HG03442 (cell line): ENCODE measurements around the gene CATSPERD.

ENCODE experiments used
- ATAC-seq: cut with Tn5 transposase; IDR thresholded peaks from one replicate; pipeline ENCODE4 v1.9.1; 2021; ENCODE audit warnings: mild to moderate bottlenecking, moderate library complexity; ENCODE audit not compliant: unreplicated experiment

The CATSPERD gene

DNA sequence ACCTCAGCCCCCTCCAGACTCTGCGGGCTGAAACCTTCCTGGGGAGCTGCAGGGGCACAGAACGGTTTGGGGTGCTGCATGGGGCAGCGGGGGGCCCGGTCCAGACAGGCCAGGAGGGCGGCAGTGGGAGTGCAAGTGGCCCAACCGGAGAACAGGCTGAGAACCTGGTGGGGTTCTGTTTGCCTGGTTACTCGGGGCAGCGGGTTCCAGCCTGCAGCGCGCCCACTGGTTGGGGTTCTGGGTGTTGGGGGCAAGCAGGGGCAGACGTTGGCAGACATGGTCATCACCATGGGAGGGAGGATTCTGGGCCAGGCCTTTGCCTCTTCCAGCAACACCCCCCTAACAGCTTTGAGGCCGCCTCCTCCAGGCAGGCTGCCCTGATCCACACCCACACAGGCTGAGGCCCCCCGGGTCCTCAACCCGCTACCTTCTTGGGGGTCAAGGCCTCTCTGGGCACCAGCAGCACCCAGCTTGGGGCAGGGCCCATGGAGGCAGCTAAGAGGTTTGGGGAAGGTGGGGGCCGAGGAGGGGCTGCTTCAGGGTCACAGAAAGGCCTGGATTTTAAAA is 64.2 kb downstream of the CATSPERD start, which contains the start of gene PRR22:
Gene PRR22, minus strand, starts transcription at position 166 of the 567 bp plus-strand sequence. Its CDS starts 86 bp downstream, at position 80.
- no peak for ATAC-seq

DNA sequence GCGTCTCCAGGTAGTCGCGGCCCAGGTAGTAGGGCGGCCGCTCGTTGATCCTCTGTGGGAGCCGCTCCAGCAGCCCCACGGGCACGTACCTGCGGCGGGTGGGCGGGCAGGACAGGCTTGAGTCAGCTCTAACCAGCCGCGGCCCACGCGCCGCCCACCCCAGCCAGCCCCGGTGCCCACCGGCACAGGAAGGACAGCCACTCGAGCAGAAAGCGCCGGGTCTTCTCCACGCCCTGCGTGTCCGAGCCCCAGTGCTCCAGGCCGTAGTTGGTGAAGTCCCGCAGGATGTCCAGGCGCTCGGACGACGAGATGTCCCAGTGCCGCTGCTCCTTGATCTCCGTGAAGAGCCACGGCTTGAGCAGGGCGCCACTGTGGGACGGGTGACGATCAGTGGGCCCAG is 65.0 kb downstream of the CATSPERD start:
- no peak for ATAC-seq

DNA sequence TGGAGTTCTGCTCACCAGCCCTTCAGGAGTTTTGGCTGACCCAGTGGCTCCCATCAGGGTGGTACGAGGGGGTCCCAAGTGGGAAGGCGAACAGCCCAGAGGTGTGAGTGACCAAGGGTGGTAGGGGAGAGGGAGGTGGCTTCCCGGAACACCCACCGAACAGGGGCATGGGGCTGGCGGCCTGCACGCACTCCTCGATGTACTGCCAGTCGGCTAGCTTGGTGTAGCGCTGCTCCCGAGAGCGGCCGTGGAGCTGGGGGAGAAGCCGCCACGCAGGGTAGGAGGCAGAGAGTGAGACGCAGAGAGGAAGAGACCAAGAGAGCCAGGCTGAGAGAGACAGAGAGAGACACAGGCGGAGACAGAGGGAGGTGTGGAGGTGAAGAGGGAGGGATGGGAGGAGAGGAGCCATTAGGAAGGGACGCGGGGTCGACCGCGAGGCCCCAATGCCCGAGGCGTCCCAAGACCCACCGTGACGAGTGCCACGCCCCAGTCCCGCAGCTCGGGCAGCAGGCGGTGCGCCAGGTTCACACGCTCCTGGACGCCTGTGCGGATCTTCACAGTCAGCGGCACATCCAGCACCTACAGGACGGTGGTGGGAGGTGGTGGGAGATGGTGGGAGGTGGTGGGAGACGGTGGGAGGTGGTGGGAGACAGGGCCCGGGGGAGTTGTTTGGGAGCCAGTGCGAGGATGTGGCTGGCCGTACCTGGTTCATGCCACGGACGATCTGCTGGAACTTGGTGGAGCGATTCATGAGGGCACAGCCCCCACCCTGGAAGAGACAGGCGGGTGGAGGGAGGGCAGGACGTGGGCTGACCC is 66.4 kb downstream of the CATSPERD start:
- ATAC-seq = no peak

DNA sequence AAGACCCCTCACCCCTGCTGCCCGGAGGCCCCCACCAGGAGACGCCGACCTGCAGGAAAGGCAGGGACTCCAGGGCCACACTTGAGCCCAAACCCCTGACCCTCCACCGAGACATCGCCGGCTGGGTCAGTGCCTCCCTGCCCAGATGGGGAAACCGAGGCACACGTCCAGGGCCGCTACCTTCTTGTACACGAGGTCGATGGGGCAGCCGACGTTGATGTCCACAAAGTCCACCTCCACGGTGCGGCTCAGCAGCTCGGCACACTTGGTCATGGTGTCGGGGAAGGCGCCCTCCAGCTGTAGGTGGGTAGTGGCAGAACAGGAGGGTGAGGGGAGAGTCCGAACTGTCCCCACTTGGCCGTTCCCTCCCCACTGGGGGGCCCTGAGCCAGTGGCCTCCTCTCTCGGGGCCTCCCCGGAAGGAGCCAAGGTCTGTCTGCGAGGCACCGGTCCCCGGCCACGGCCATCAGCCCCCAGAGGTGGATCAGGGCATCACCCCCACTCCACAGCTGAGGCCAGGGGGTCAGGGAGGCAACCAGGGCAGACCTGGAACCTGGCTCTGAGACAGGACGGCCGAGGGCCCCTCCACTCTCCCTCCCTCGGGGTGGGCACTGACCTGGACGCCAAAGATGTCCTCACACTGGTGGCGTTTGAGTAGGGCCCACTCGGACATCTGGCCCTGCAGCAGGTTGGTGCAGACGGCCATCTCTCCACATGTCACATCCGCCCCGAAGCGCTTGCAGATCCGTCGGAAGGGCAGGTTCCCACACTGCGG is 67.2 kb downstream of the CATSPERD start:
- ATAC-seq = no peak

DNA sequence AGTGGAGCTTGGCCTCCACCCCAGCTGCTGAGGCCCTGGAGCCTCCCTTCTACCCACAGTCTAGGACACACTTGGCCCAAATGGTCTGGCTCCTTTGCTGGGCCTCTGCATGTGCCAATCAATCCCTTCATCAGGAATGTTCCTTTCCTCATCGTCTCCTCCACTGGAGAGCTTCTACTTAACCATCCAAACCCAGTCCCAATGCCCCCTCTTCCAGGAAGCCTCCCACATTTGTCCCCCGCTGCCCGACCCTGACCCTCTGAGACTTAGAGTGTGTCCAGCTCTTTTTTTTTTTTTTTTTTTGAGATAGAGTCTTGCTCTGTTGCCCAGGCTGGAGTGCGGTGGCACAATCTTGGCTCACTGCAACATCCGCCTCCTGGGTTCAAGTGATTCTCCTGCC is 68.0 kb downstream of the CATSPERD start:
- ATAC-seq = no peak

DNA sequence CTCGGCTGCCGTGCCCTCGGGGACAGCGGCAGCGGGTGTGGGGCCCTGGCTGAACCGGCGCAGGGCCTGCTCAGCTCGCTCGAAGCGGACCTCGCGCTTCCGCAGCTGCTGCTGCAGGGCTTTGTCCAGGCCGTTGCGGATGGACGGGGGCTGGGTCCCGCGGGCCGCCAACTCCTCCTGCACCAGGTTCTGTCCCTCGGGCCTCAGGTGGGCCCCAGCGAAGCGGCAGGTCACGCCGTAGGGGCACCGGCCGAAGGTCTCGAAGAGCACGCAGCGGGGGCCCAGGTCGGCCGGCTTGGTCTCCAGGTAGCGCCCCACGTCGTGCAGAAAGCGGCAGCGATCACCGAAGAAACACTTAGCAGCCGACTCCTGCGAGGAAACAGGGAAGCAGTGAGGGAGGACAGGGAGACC is 68.9 kb downstream of the CATSPERD start:
- no peak for ATAC-seq

DNA sequence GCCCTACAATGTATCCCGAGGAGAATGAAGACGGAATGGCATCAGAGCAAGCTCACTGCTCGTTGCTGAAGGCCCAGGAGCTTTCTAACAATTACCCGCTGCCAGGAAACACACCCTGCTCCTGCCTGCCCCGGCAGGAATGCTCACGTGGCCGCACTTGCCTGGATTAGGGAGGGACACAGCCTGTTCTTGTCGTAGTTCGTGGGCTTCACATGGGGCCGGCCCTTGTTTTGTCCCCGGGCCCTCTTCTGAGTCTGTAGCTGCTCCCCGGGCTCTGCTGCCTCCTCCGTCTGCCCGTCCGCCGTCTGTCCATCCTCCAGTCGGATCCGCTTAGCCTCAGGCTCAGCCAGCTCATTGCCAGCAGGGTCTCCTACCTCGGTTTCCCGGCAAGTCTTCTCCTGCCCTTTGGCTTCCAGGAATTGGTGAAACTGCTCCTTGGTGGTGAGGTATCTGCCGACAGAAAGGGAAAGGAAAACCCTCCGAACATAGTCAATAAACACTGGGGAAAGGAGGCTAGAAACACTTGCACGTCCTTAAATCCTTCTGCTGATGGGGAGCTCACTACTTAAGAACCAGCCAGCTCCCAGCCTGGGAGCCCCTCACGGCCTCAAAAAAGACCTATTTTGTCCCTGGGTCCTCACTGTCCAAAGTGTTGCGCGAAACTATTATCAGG is 69.6 kb downstream of the CATSPERD start:
- no peak for ATAC-seq

DNA sequence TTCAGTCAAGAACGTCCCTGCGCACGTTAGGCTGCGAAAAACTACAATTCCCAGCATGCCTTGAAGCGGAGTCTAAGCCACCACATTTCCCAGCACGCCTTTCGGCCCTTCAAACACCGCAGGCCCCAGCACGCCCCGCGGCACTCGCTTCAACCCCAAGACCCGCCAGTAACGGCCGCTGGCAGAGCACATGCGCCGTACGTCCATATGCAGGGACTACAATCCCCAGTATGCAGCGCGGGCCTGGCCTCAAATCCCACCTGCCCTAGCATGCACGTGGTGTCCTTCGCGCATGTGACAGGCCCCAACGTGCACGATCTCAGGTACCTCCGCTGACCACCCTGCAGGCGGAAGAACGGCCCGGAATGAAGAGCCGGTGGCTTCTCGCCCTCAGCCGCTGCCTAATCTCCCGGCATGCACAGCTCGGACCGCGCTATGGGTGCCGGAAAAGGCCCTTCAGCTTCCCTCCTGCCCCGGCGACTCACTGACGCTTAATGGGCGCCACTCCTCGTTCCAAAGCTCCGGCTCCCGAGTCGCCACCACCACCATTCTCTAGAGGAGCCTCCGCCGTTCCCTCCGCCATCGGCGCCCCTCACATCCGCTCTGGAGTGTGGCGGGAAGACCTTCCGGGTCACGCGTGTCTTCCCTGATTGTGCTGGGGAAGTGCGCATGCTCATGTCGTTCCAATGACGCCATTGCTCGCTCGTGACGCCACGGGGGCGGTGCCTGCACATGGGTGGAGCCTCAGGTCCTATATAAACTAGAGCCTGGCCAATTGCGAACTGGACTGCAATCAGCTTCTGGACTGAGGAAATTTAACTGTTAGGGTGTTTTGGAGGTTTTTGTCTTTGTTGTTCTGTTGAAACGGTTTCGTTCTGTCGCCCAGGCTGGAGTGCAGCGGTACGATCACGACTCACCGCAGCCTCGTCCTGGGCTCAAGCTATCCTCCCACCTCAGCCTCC is 70.4 kb downstream of the CATSPERD start, which contains the start of gene DUS3L:
Gene DUS3L, minus strand, starts transcription at position 605 of the 962 bp plus-strand sequence. Its CDS starts 22 bp downstream, at position 583.
- peak; percentile 85 for ATAC-seq

DNA sequence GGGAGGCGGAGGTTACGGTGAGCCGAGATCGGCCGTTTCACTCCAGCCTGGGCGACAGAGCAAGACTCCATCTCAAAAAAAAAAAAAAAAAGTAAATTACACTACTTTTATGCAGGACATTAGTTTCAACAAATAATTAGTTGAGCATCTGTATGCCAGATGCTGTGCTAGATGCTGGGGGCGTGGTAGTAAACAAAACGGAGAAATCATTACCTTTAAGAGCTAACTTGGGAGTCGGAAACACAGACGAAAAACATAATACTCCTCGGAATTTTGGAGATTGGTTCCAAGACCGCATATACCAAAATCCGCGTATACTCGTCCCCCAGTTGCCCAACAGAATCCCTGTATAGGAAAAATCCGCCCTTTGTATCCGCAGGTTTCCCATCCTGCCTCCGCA is 71.8 kb downstream of the CATSPERD start:
- no peak for ATAC-seq

DNA sequence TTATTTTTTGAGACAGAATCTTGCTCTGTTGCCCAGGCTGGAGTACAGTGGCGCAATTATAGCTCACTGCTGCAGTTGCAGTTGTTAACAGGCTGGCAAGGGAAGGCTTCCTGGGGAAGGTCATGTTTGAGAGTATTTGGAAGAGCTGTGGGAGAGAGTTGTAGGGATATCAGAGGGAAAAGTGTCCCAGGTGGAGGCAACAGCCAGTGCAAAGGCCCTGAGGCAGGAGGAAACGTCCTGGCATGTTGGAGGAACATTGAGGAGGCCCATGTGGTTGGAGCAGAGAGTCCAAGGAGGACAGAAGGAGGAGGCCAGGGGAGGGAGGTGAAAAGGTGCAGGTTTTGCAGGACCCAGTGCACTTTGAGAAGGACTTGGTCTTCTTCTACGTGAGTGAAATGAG is 72.8 kb downstream of the CATSPERD start:
- ATAC-seq = no peak

DNA sequence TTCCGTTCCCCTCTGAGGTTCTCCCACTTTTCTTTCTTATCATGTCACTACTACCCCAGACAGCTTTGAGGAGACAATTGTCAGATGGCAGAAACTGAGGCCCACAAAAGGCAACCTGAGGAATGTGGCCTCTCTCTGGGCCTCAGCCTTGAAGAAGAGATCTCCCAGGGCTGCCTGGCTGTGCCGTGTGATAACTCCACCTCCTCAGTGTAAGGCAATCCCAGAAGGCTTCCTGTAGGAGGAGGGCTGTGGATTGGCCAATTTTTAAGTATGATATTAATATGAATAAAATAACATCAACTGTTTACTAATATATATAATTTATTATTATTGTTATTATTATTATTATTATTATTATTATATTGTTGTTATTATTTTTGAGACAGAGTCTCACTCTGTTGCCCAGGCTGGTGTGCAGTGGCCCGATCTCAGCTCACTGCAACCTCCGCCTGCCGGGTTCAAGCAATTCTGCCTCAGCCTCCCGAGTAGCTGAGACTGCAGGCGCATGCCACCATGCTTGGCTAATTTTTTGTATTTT is 75.0 kb downstream of the CATSPERD start:
- no peak for ATAC-seq

DNA sequence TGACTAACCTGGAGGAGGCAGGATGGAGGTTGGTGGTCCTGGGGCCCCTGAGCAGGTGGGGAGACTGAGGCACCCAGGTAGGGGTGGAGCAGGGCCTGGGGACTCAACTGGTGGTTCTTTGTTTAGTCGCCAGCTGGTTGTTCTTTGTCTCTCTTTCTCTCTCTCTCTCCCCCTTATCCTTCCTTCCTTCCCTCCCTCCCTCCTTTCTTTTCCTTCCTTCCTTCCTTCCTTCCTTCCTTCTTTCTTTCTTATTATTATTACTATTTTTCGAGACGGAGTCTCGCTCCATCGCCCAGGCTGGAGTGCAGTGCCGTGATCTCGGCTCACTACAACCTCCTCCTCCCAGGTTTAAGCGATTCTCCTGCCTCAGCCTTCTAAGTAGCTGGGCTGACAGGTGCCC is 77.8 kb downstream of the CATSPERD start:
- ATAC-seq = no peak

DNA sequence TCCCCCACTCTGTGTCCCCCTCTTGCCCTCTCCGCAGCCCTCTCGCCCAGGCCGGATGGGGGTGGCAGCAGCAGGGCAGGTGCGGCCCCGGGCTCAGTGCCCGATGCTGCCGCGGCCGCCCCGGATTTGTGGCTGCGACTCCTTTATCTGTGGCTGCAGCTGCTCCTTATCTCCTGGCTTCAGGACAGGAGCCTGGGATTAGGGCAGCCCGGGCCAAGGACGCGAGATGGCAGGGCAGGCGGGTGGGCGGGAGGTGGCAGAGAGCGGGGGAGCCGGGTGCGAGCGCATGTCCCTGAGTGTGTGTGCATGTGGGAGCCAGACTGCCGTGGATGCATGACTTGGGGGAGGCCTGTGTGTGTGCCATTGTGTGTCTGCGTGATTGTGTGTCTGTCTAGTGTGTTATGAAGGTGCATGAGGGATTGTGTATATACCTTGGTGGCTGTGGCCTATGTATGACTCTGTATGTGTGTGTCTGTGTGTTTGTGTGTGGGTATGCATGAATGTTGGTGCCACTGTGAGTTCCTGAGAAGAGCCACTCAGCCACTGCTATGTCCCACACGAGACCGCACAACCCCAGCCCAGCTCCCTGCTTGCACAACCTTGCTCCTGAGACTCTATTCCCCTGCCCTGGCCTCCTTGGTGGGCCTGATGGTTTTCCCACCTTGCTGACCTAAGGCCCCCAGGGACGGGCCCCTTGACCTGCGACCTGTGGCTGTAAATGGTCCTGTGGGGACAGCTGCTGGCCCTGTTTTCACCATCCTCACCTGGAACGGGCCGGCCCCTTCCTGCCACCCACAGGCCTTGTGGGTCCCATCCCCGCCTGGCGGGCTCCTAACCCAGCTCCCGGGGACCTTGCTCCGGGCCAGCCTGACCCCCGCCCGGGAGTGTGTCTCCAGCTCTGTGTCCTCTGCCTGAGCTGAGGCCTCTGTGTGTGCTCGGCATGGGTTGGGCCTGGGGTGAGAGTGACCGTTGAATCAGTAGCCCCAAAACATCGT is 79.1 kb downstream of the CATSPERD start:
- no peak for ATAC-seq

DNA sequence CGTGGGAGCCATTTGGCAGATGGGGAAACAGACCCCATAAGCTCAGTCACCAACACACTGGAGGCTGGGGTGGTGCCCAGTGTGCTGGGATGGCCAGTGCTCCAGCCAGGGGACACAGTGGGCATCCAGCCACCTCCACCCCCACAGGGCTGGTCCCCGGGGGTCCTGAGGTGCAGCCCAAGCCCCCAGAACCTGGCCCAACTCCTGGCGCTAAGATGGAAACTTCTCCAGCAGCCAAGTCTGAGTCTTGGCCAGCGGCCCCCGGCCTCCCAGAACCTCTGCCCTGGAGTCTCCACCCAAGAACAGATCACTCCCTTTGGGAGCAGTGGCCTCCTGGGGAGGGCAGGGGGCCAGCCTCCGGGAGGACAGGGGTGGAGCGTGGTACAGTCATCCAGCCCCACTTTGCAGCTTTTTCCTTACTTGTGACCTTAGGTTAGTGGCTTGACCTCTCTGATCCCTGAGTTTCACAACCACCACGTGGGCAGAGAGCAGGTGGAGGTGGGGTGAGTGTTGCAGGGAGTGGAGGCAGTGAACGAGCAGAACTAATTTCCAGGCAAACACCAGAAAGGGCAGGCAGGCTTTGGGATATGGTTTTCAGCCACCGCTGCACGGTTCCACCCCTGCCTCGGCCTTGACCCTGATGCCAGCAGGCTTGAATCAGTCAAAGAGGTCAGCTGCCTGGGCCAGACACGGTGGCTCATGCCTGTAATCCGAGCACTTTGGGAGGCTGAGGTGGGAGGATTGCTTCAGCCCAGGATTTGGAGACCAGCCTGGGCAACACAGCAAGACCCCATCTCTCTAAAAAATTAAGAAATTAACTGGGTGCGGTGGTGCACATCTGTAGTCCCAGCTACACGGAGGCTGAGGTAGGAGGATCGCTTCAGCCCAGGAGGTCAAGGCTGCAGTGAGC is 80.2 kb downstream of the CATSPERD start:
- ATAC-seq = no peak

DNA sequence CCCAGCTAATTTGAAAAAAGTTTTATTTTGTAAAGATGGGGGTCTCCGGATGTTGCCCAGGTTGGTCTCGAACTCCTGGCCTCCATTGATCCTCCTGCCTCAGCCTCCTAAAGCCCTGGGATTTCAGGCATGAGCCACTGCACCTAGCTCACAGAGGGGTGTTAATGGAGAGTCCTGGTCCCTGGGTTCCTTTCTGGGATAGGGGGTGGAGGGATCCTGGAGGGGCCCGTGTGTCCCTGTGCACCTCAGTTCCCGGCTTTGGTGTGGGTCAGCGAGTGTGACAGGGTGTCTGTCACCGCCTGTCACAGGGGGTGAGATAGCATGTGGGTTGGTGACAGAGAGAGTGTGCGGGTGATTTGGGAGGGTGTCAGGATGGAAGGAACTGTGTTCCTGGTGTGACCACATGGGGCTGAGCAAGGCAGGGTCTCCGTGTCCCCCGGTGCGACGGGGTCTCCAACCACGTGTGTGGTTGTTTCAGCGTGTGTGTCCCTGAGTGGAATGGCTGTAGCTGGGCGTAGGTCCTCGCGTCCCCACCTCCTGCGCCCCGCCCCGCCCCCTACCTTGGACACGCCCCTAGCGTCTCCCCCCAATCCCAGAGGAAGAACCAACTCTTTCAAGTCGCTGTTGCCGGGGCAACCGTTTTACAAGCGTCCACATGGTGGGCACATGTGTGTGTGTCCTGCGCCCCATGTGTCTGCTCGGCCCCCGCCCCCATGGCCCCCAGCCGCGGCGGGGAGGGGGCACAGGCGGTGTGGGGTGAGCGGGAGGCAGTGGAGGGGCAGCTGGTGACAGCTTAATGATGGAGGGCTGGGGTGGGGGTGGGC is 81.6 kb downstream of the CATSPERD start:
- no peak for ATAC-seq

DNA sequence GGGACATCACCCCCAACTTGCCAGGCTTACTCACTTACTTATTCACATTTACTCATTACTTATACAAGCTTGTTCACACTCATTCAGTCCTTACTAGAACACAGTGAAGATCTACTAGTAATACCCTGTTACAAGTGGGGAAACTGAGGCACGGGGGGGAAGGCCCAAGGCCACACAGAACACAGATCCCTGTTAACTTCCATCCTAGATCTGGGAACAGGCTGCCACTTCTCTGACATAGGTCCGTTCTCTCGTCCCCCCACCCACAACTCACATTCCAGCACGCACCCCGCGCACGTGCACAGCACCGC is 83.0 kb downstream of the CATSPERD start:
- no peak for ATAC-seq
